NCI-H2029 (cell line): Measurements from ENCODE around the gene IRF2.

Experiments
- DNase-seq: peaks from one replicate; lab custom pipeline; 2025; lab: John Stamatoyannopoulos, UW

The IRF2 gene

GRCh38 chr4:184432127-184432922 lies 42.0 kb downstream of the IRF2 start:
- DNase-seq = no peak

GRCh38 chr4:184430163-184430562 lies 44.2 kb downstream of the IRF2 start:
- no peak for DNase-seq

- DNase-seq = no peak
These were observed 45.6 kb downstream of the IRF2 start for GRCh38 chr4:184428787-184429186.

- no peak for DNase-seq
These were observed 46.7 kb downstream of the IRF2 start for GRCh38 chr4:184427687-184428086.

- no peak for DNase-seq
These were observed 47.3 kb downstream of the IRF2 start for GRCh38 chr4:184427093-184427492.

- DNase-seq = no peak
These were observed 49.2 kb downstream of the IRF2 start for GRCh38 chr4:184424993-184425758.

GRCh38 chr4:184424279-184424678 lies 50.1 kb downstream of the IRF2 start:
- no peak for DNase-seq

- no peak for DNase-seq
These were observed 51.2 kb downstream of the IRF2 start for GRCh38 chr4:184423003-184423686.

- no peak for DNase-seq
These were observed 52.0 kb downstream of the IRF2 start for GRCh38 chr4:184422378-184422777.

- DNase-seq = no peak
These were observed 52.7 kb downstream of the IRF2 start for GRCh38 chr4:184421533-184422155.

- no peak for DNase-seq
These were observed 53.4 kb downstream of the IRF2 start for GRCh38 chr4:184420881-184421416.

GRCh38 chr4:184420402-184420801 lies 53.9 kb downstream of the IRF2 start:
- no peak for DNase-seq

GRCh38 chr4:184419976-184420375 lies 54.4 kb downstream of the IRF2 start:
- no peak for DNase-seq

- no peak for DNase-seq
These were observed 56.4 kb downstream of the IRF2 start for GRCh38 chr4:184417802-184418511.

- no peak for DNase-seq
These were observed 57.2 kb downstream of the IRF2 start for GRCh38 chr4:184416913-184417734.

GRCh38 chr4:184415071-184415470 lies 59.3 kb downstream of the IRF2 start:
- DNase-seq = no peak

GRCh38 chr4:184413261-184414046 lies 60.9 kb downstream of the IRF2 start:
- no peak for DNase-seq

- DNase-seq = no peak
These were observed 63.6 kb downstream of the IRF2 start for GRCh38 chr4:184410748-184411147.

- DNase-seq = no peak
These were observed 64.2 kb downstream of the IRF2 start for GRCh38 chr4:184409911-184410692.
